ENCODE measurements around the gene RANBP17. TPM values are rescaled to one million over a fixed set of nuclear protein-coding genes. Genes with fewer than 3 reads are reported as not detected.
"Not testable (repeated sequence)": the region's sequence is repeated elsewhere in the genome, so short reads cannot be mapped to it uniquely, and the experiment has no call there.

RANBP17 gene
- total RNA-seq, 2 experiments from 2014 or later: not detected

GRCh38 chr5:170920196-170920595 lies 58.4 kb downstream of the RANBP17 start:
- DNase-seq: no peak
- H3K9me3 Mint-ChIP-seq: no peaks in the 10 kb centered on the region
- intact Hi-C loops (cut with micrococcal nuclease): no loop called here
- no peaks in the 10 kb centered on the region for H3K36me3 Mint-ChIP-seq
- H3K4me3 Mint-ChIP-seq: no peak overlapping the region
- no peak overlapping the region for H3K27ac Mint-ChIP-seq
- POLR2A ChIA-PET: no interaction called here
- CTCF ChIA-PET: no interaction called here
- no peaks in the 10 kb centered on the region for H3K27me3 Mint-ChIP-seq
- no peaks in the 10 kb centered on the region for H3K4me1 Mint-ChIP-seq (ENCODE audit: low read depth)

- CTCF ChIA-PET; DNase-seq; H3K27me3 Mint-ChIP-seq; POLR2A ChIA-PET; H3K36me3 Mint-ChIP-seq; H3K4me1 Mint-ChIP-seq (ENCODE audit: low read depth); H3K27ac Mint-ChIP-seq; H3K9me3 Mint-ChIP-seq; H3K4me3 Mint-ChIP-seq; intact Hi-C loops (cut with micrococcal nuclease): not testable (repeated sequence)
Measured at GRCh38 chr5:170922331-170922730, 60.5 kb downstream of the RANBP17 start.

- no peaks in the 10 kb centered on the region for H3K4me1 Mint-ChIP-seq (ENCODE audit: low read depth)
- intact Hi-C loops (cut with micrococcal nuclease): no loop called here
- ChIA-PET CTCF (no interaction called here), POLR2A (no interaction called here)
- H3K9me3 Mint-ChIP-seq: no peaks in the 10 kb centered on the region
- H3K27me3 Mint-ChIP-seq: no peaks in the 10 kb centered on the region
- H3K4me3 Mint-ChIP-seq: no peak overlapping the region
- H3K27ac Mint-ChIP-seq: no peak overlapping the region
- no peak for DNase-seq
- H3K36me3 Mint-ChIP-seq: no peaks in the 10 kb centered on the region
Measured at GRCh38 chr5:170923910-170924620, 62.2 kb downstream of the RANBP17 start.

DNA sequence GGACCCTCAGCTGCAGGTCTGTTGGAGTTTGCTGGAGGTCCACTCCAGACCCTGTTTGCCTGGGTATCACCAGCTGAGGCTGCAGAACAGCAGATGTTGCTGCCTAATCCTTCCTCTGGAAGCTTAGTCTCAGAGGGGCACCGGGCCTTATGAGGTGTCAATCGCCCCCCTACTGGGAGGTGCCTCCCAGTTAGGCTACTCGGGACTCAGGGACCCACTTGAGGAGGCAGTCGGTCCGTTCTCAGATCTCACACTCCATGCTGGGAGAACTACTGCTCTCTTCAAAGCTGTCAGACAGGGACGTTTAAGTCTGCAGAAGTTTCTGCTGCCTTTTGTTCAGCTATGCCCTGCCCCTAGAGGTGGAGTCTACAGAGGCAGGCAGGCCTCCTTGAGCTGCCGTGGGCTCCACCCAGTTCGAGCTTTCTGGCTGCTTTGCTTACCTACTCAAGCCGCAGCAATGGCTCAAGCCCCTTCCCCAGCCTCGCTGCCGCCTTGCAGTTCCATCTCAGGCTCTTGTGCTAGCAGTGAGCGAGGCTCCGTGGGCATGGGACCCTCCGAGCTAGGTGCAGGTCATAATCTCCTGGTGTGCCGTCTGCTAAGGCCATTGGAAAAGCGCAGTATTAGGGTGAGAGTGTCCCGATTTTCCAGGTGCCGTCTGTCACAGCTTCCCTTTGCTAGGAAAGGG lies 73.9 kb downstream of the RANBP17 start:
- H3K9me3 Mint-ChIP-seq; H3K36me3 Mint-ChIP-seq; H3K27ac Mint-ChIP-seq; H3K4me3 Mint-ChIP-seq; H3K4me1 Mint-ChIP-seq (ENCODE audit: low read depth); POLR2A ChIA-PET; CTCF ChIA-PET; intact Hi-C loops (cut with micrococcal nuclease); H3K27me3 Mint-ChIP-seq; DNase-seq: not testable (repeated sequence)

DNA sequence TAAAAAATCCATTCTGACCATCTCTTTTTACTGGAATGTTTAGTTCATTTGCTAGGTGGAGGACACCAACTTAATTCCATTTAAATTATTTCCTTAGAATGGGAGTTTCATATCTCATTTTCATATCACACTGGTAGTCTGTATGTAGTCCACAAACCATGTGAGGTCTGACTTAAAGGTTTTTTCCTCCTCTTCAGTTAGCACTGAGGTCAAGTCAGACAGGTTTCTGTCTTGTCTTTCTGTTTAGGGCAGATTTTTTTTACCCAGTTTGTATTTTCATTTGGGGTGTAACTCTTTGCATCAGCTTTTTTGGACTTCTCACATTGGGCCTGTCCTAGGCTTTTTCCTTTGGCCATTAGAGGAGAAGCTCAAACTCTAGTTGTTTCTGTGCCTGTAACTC lies 75.3 kb downstream of the RANBP17 start:
- ChIA-PET CTCF (no interaction called here), POLR2A (no interaction called here)
- no peak overlapping the region for H3K4me3 Mint-ChIP-seq
- H3K36me3 Mint-ChIP-seq: no peaks in the 10 kb centered on the region
- intact Hi-C loops (cut with micrococcal nuclease): no loop called here
- no peaks in the 10 kb centered on the region for H3K9me3 Mint-ChIP-seq
- no peaks in the 10 kb centered on the region for H3K4me1 Mint-ChIP-seq (ENCODE audit: low read depth)
- DNase-seq: no peak
- H3K27ac Mint-ChIP-seq: no peak overlapping the region
- peaks cover 2% of the 10 kb centered on the region for H3K27me3 Mint-ChIP-seq

DNA sequence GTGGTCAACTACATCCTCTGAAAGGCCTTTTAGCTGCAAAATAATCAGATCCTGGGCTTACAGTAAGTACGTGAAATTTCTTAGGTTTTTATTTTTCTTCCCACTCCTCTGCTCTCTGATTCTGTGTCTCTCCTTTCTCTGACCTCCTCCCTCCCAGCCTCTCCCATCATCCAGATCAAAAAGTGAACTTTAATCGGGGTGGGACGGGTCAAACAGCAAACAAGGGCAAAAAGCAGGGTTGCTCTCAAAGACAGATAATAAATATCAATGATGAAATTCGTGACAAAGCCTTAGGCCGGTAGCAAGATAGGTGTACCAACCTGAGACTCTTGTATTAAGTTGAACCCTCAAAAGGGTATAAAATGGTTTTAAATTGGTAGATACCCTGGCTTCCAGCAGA lies 76.1 kb downstream of the RANBP17 start:
- H3K27ac Mint-ChIP-seq: no peak overlapping the region
- ChIA-PET POLR2A (no interaction called here), CTCF (no interaction called here)
- no peak overlapping the region for H3K4me3 Mint-ChIP-seq
- H3K27me3 Mint-ChIP-seq: peaks cover 2% of the 10 kb centered on the region
- no peaks in the 10 kb centered on the region for H3K4me1 Mint-ChIP-seq (ENCODE audit: low read depth)
- no peak for DNase-seq
- no peaks in the 10 kb centered on the region for H3K9me3 Mint-ChIP-seq
- intact Hi-C loops (cut with micrococcal nuclease): no loop called here
- no peaks in the 10 kb centered on the region for H3K36me3 Mint-ChIP-seq

- intact Hi-C loops (cut with micrococcal nuclease): no loop called here
- Mint-ChIP-seq H3K4me3 (no peak overlapping the region), H3K9me3 (no peaks in the 10 kb centered on the region), H3K27ac (no peak overlapping the region), H3K27me3 (peaks cover 2% of the 10 kb centered on the region), H3K36me3 (no peaks in the 10 kb centered on the region), H3K4me1 (ENCODE audit: low read depth) (no peaks in the 10 kb centered on the region)
- POLR2A ChIA-PET: no interaction called here
- DNase-seq: no peak
- CTCF ChIA-PET: no interaction called here
Measured at GRCh38 chr5:170939178-170939577, 77.4 kb downstream of the RANBP17 start.

DNA sequence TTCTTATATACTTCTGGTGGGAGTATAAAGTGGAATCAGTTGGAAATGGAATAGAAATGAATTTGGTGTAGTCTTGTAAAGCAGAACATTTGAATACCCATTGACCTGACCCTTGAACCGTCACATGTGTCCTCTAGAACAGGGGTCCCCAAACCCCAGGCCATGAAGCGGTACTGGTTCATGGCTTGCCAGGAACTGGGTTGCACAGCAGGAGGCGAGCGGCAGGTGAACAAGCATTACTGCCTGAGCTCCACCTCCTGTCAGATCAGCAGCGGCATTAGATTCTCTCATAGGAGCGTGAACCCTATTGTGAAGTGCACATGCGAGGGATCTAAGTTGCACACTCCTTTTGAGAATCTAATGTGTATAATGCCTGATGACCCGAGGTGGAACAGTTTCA lies 80.0 kb downstream of the RANBP17 start:
- H3K27ac Mint-ChIP-seq: no peak overlapping the region
- H3K9me3 Mint-ChIP-seq: no peaks in the 10 kb centered on the region
- no peak for DNase-seq
- H3K4me3 Mint-ChIP-seq: no peak overlapping the region
- intact Hi-C loops (cut with micrococcal nuclease): no loop called here
- peaks cover 4% of the 10 kb centered on the region for H3K27me3 Mint-ChIP-seq
- ChIA-PET CTCF (no interaction called here), POLR2A (no interaction called here)
- no peaks in the 10 kb centered on the region for H3K4me1 Mint-ChIP-seq (ENCODE audit: low read depth)
- H3K36me3 Mint-ChIP-seq: no peaks in the 10 kb centered on the region

DNA sequence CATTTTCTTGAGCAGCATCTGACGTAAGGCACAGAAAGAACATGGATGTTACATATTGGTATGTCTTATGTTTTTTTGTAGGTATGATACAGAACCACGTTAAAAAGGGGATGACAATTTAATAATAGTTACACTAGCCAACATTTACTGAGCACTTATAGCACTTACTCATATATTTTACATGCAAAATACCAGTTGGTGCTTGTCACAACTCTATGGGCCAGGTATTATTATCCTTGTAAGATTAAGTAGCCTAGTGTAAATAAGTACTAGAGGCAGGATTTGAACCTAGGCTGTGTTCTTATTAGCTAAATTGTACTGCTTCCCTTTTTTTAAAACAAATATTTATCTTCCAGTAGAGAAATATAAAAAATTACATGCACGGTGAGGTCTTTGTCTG lies 83.5 kb downstream of the RANBP17 start:
- Mint-ChIP-seq H3K36me3 (no peaks in the 10 kb centered on the region), H3K4me3 (no peak overlapping the region), H3K27me3 (peaks cover 4% of the 10 kb centered on the region), H3K9me3 (no peaks in the 10 kb centered on the region), H3K27ac (no peak overlapping the region), H3K4me1 (ENCODE audit: low read depth) (no peaks in the 10 kb centered on the region)
- intact Hi-C loops (cut with micrococcal nuclease): no loop called here
- no peak for DNase-seq
- POLR2A ChIA-PET: no interaction called here
- CTCF ChIA-PET: no interaction called here

GRCh38 chr5:170960567-170960966 lies 98.7 kb downstream of the RANBP17 start:
- H3K9me3 Mint-ChIP-seq: no peaks in the 10 kb centered on the region
- H3K27ac Mint-ChIP-seq: no peak overlapping the region
- ChIA-PET POLR2A (no interaction called here), CTCF (no interaction called here)
- no peak overlapping the region for H3K4me3 Mint-ChIP-seq
- DNase-seq: no peak
- H3K36me3 Mint-ChIP-seq: no peaks in the 10 kb centered on the region
- intact Hi-C loops (cut with micrococcal nuclease): no loop called here
- no peaks in the 10 kb centered on the region for H3K27me3 Mint-ChIP-seq
- no peaks in the 10 kb centered on the region for H3K4me1 Mint-ChIP-seq (ENCODE audit: low read depth)

DNA sequence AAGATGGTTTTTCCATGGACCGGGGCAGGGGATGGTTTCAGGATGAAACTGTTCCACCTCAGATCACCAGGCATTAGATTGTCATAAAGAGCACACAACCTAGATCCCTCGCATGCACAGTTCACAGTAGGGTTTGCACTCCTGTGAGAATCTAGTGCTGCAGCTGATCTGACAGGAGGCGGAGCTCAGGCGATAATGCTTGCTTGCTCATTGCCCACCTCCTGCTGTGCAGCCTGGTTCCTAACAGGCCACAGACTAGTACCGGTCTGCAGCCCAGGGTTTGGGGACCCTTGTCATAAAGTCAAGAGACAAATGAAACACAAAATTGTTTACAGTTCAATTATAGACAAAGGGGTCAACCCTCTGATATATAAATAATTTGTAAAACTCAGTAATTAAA lies 101.7 kb downstream of the RANBP17 start:
- no peaks in the 10 kb centered on the region for H3K27me3 Mint-ChIP-seq
- intact Hi-C loops (cut with micrococcal nuclease): no loop called here
- H3K36me3 Mint-ChIP-seq: no peaks in the 10 kb centered on the region
- no peak overlapping the region for H3K27ac Mint-ChIP-seq
- POLR2A ChIA-PET: no interaction called here
- H3K4me1 Mint-ChIP-seq (ENCODE audit: low read depth): no peaks in the 10 kb centered on the region
- no peak overlapping the region for H3K4me3 Mint-ChIP-seq
- CTCF ChIA-PET: interaction anchor here (0.7 kb wide), 1 partner anchor 1870 kb away, joined by 4 read pairs; no protein-coding TSS in a partner anchor
- DNase-seq: no peak
- H3K9me3 Mint-ChIP-seq: no peaks in the 10 kb centered on the region

DNA sequence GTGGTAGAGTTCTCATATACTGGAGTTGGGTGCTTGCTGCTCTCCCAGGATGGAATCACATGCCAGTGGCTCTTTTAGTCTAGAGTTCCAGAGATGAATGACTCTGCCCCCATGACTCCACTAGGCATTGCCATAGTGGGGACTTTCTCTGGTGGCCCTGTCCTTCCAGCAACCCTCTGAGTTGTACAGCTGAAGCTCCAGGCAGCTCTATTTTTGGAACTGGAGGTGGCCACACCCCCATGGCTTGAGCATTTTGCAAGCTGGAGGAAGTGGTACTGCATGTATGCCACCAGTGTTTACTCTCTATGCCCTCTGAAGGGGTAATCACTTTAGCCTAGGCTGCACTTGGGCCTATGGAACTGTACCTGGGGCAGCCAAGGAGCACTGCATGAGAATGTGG lies 112.6 kb downstream of the RANBP17 start:
- Mint-ChIP-seq H3K36me3 (no peaks in the 10 kb centered on the region), H3K9me3 (peaks cover 2% of the 10 kb centered on the region), H3K27ac (no peak overlapping the region), H3K27me3 (no peaks in the 10 kb centered on the region), H3K4me1 (ENCODE audit: low read depth) (no peaks in the 10 kb centered on the region), H3K4me3 (no peak overlapping the region)
- ChIA-PET CTCF (no interaction called here), POLR2A (no interaction called here)
- intact Hi-C loops (cut with micrococcal nuclease): no loop called here
- no peak for DNase-seq

DNA sequence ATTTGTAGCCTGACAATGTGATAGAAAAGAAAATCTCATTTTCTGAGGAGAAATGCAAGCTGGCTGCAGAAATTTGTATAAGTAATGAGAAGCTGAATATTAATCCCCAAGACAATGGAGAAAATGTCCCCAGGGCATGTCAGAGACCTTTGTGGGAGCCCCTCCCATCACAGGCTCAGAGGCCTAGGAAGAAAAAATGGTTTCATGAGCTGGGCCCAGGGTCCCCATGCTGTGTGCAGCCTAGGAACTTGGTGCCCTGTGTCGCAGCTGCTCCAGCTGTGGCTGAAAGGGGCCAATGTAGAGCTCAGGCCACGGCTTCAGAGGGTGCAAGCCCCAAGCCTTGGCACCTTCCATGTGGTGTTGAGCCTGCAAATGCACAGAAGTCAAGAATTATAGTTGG lies 118.4 kb downstream of the RANBP17 start:
- H3K27me3 Mint-ChIP-seq; POLR2A ChIA-PET; H3K27ac Mint-ChIP-seq; CTCF ChIA-PET; H3K4me3 Mint-ChIP-seq; intact Hi-C loops (cut with micrococcal nuclease); H3K36me3 Mint-ChIP-seq; DNase-seq; H3K4me1 Mint-ChIP-seq (ENCODE audit: low read depth): not testable (repeated sequence)
- H3K9me3 Mint-ChIP-seq: peaks cover 25% of the 10 kb centered on the region
